ENCODE measurements around the gene NUP98. TPM values are rescaled to one million over a fixed set of nuclear protein-coding genes. Genes with fewer than 3 reads are reported as not detected.

NUP98 gene
- total RNA-seq, 1 donor from 2014 or later, result 80.5 TPM

DNA sequence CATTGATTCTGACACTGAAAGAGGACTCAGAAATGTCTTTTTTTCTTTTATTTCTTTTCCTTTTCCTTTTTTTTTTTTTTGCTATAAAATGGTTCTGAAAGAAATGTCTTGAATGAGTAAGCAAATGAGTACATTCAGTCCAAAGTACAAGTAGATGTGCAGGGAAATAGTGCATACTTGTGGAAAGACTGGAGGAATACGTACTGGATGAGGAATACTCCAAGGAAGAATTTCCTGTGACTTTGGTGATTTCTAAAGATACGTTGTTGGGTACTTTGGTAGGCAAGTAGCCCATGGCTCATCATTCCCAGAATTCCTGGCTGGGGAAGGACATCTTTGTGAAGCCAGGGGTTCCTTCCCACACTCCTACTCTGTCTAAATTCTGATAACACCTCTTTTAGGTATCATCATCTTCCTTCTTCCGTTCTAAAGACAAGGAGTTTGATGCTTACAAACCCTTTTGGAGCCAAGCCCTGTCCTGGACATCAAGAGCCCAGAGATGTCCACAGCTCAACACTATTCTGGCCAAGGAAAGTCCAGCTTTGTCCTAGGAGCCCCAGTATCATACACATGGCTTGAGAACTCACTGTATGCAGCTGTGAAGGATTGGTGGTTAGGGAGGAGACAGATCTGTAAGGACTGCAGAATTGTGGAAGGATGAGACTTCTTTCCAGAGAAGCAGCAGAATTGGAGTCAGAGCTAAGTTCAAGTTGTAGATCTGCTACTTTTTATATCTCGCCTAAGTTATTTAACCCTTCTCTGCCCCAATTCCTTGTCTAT lies 4.8 kb upstream of the NUP98 start:
- Histone ChIP-seq H3K4me3 (no peak overlapping the region), H3K9me3 (no peaks in the 10 kb centered on the region), H3K36me3 (no peaks in the 10 kb centered on the region), H3K4me1 (no peaks in the 10 kb centered on the region), H3K27ac (no peak overlapping the region), H3K27me3 (no peaks in the 10 kb centered on the region)
- intact Hi-C loops (cut with DNase I), result no loop called here
- DNase-seq, result no peak
- ATAC-seq, result no peak
- TF ChIP-seq, protein P1, sequence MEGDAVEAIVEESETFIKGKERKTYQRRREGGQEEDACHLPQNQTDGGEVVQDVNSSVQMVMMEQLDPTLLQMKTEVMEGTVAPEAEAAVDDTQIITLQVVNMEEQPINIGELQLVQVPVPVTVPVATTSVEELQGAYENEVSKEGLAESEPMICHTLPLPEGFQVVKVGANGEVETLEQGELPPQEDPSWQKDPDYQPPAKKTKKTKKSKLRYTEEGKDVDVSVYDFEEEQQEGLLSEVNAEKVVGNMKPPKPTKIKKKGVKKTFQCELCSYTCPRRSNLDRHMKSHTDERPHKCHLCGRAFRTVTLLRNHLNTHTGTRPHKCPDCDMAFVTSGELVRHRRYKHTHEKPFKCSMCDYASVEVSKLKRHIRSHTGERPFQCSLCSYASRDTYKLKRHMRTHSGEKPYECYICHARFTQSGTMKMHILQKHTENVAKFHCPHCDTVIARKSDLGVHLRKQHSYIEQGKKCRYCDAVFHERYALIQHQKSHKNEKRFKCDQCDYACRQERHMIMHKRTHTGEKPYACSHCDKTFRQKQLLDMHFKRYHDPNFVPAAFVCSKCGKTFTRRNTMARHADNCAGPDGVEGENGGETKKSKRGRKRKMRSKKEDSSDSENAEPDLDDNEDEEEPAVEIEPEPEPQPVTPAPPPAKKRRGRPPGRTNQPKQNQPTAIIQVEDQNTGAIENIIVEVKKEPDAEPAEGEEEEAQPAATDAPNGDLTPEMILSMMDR (IDR thresholded peaks at IDR 0.05), result no peak

DNA sequence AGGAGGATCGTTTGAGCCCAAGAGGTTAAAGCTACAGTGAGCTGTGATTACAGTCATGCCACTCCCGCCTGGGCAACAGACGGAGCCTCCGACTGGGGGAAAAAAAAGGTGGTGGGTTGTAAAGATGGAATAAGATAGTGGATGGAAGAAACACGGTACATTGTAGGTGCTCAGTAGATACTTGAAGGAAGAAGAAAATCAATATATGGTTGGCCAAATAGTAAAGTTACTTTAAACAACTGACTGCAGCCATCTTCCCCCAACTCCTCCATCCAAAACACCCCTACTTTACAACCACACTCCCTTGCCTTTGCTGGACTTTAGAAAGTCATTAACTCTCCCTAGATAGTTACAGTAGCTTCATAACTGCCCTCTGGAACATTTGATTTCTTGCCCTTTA lies 2.5 kb upstream of the NUP98 start:
- DNase-seq, result no peak
- no peaks in the 10 kb centered on the region for H3K36me3 ChIP-seq
- ATAC-seq, result no peak
- intact Hi-C loops (cut with DNase I), result no loop called here
- H3K27ac ChIP-seq, result no peak overlapping the region
- H3K4me3 ChIP-seq, result no peak overlapping the region
- TF ChIP-seq, protein P1 (IDR thresholded peaks at IDR 0.05), result no peak
- H3K27me3 ChIP-seq, result no peaks in the 10 kb centered on the region
- peaks cover 16% of the 10 kb centered on the region for H3K4me1 ChIP-seq
- H3K9me3 ChIP-seq, result no peaks in the 10 kb centered on the region

DNA sequence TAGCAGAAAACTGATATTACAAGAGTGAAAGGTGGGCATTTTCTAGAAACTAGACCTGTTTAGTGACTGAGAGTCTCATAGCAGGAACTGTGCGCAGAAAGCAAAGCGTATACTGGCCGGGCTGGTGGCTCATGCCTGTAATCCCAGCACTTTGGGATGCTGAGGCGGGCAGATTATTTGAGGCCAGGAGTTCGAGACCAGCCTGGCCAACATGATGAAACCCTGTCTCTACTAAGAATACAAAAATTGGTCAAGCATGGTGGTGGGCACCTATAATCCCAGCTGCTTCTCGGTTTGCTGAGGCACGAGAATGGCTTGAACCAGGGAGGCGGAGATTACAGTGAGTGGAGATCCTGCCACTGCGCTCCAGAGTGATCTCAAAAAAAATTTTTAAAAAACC lies 1.8 kb upstream of the NUP98 start:
- Histone ChIP-seq H3K27ac (no peak overlapping the region), H3K36me3 (no peaks in the 10 kb centered on the region), H3K27me3 (no peaks in the 10 kb centered on the region), H3K9me3 (no peaks in the 10 kb centered on the region), H3K4me3 (no peak overlapping the region), H3K4me1 (peaks cover 22% of the 10 kb centered on the region)
- ATAC-seq (no peak), DNase-seq (peak; percentile 17)
- TF ChIP-seq, protein P1 (IDR thresholded peaks at IDR 0.05), result no peak
- intact Hi-C loops (cut with DNase I), result no loop called here

DNA sequence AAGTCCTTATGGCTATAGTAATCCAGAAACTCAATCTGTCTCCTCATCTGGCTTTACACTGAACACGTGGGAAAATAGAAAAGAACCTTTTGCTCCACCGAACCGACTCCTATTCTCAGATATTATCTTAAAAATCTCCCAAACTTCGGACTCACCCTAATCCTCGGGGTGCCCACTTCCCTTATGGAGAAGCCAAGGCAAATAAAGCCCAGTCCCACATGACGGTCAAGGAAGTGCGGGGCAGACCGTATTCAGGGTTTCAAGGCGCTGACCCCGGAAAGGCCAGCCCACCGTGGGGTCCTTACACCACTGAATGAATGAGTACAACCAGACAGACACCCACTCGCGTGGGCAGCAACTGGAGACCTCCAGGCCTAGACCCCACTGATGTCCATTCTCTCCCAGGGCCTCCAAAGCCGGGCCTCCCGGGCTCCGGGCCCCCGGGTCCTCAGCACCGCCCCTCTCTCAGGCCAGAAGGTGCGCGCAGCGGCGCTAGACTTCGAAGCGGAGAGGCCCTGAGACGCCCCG lies 489 bp downstream of the NUP98 start:
- intact Hi-C loops (cut with DNase I), result no loop called here
- Histone ChIP-seq H3K36me3 (peaks cover 21% of the 10 kb centered on the region), H3K27ac (peak overlapping the region; percentile 98), H3K27me3 (no peaks in the 10 kb centered on the region), H3K4me1 (peaks cover 22% of the 10 kb centered on the region), H3K4me3 (peak overlapping the region; percentile 89), H3K9me3 (no peaks in the 10 kb centered on the region)
- DNase-seq (no peak), ATAC-seq (peak; percentile 54)
- TF ChIP-seq, protein P1 (IDR thresholded peaks at IDR 0.05), result no peak

DNA sequence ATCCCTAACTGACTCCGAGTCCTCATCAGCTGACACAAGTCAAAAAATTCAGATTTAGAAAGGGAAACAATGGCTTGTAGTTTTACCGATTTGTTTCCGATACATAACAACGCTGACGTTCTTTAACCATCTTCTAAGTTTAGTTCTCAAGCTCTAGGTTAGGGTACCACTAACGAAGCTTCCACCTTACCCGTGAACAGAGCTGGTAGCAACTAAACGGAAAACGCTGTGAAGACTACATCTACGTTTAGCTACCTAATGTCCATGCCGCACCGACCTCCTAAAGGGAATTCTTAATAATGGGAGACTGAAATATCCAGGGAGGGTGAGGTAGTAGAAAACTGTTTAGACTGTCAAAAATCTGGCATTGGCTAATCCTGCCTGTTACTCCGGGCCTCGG lies 1.0 kb downstream of the NUP98 start:
- H3K4me3 ChIP-seq, result peak overlapping the region; percentile 89
- no peak for ATAC-seq
- H3K36me3 ChIP-seq, result peaks cover 24% of the 10 kb centered on the region
- H3K27ac ChIP-seq, result peak overlapping the region; percentile 98
- peaks cover 22% of the 10 kb centered on the region for H3K4me1 ChIP-seq
- intact Hi-C loops (cut with DNase I), result no loop called here
- no peak for DNase-seq
- H3K9me3 ChIP-seq, result no peaks in the 10 kb centered on the region
- TF ChIP-seq, protein P1 (IDR thresholded peaks at IDR 0.05), result no peak
- H3K27me3 ChIP-seq, result no peaks in the 10 kb centered on the region
